Activated CD8-positive, alpha-beta T cell treated with anti-CD3 and anti-CD28 coated beads, Interleukin-2, amount 10 ng/mL, durations not matched to agents 7 days and 5 days (primary cell): ENCODE results near the gene CDH22. TPM values are rescaled to one million over a fixed set of nuclear protein-coding genes. Genes with fewer than 3 reads are reported as not detected.

Experiments
- ATAC-seq: fragments of 150-1000 bp; cut with Tn5 transposase; one replicate; pipeline ENCODE4 v1.10.0; 2021; ENCODE audit warnings: moderate library complexity
- CTCF ChIA-PET: fragments of 350-600 bp; sonication (Branson Sonifier 250); formaldehyde crosslinking; loops from one replicate; lab custom pipeline; 2021; ENCODE audit warnings: antibody characterized with exemption; lab: Charles Lee
- POLR2A ChIA-PET: fragments of 350-600 bp; sonication (Branson Sonifier 250); formaldehyde crosslinking; loops from one replicate; lab custom pipeline; 2021; ENCODE audit warnings: antibody characterized with exemption; lab: Charles Lee
- DNase-seq: peaks from one replicate; pipeline ENCODE4 v3.0.0-alpha.2; 2020
- H3K27ac Mint-ChIP-seq: one replicate; pipeline ENCODE4 v1.8.0; 2021; ENCODE audit warnings: mild to moderate bottlenecking, mixed read lengths
- H3K27me3 Mint-ChIP-seq: one replicate; pipeline ENCODE4 v1.8.0; 2021; ENCODE audit warnings: low read depth, mixed read lengths
- H3K36me3 Mint-ChIP-seq: one replicate; pipeline ENCODE4 v1.8.0; 2021; ENCODE audit warnings: low read depth, mixed read lengths
- H3K4me1 Mint-ChIP-seq: one replicate; pipeline ENCODE4 v1.8.0; 2021; ENCODE audit warnings: low read depth, mixed read lengths
- H3K4me3 Mint-ChIP-seq: one replicate; pipeline ENCODE4 v1.8.0; 2021; ENCODE audit warnings: mild to moderate bottlenecking, mixed read lengths
- H3K9me3 Mint-ChIP-seq: one replicate; pipeline ENCODE4 v1.8.0; 2022; ENCODE audit warnings: mixed read lengths; ENCODE audit not compliant: insufficient read depth
- total RNA-seq, 2 experiments: library from RNA; stranded (reverse); gene quantifications; one replicate each; pipeline ENCODE4 v1.2.3, GENCODE V29; 2021

CDH22 gene, protein sequence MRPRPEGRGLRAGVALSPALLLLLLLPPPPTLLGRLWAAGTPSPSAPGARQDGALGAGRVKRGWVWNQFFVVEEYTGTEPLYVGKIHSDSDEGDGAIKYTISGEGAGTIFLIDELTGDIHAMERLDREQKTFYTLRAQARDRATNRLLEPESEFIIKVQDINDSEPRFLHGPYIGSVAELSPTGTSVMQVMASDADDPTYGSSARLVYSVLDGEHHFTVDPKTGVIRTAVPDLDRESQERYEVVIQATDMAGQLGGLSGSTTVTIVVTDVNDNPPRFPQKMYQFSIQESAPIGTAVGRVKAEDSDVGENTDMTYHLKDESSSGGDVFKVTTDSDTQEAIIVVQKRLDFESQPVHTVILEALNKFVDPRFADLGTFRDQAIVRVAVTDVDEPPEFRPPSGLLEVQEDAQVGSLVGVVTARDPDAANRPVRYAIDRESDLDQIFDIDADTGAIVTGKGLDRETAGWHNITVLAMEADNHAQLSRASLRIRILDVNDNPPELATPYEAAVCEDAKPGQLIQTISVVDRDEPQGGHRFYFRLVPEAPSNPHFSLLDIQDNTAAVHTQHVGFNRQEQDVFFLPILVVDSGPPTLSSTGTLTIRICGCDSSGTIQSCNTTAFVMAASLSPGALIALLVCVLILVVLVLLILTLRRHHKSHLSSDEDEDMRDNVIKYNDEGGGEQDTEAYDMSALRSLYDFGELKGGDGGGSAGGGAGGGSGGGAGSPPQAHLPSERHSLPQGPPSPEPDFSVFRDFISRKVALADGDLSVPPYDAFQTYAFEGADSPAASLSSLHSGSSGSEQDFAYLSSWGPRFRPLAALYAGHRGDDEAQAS
- not detected for total RNA-seq

DNA sequence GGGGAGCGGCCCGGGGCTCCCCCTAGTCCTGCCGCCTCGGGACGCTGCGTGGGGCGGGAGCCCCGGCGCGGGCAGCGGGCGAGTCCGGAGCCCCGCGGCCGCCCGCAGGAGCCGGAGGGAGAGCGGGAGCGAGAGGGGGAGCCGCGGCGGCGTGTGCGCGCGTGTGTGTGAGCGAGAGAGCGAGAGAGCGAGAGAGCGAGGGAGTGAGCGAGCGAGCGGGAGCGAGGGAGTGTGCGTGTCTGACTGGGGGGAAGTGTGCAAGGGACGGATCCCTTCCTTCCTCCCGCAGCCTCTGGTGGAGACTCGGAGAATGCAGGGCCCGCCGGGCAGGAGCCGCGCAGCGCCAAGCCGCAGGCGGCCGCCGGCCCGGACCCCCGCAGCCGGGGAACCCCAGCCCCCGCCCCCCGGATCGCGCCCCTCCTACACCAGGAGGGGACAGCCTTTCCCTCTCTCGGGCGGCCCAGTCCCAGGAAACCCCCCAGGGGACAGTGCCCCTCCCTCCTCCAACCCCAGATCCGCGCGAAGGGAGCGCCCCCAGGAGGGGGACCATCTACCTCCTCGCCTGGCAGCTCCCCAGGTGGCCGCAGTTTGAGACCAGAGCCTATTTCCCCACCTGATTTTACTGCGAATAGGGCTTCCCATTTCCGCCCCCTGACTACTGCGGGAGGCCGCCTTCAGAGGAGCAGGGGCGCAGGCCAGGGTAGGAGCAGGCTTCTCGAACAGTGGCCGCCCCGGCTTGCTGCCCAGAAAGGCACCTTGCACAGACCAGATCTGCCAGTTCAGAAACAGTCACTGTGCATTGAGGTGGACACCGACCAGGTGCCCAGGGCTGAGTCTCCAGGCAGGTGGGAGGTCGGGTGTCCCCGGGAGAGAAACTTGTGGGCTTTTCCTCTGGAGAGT, at the start of gene CDH22:
Gene CDH22 (minus strand): TSS at position 241 of the 900 bp plus-strand sequence. CDS start 57,204 bp downstream, outside the sequence.
- CTCF ChIA-PET, result interaction anchor here (1.3 to 1.8 kb wide), 2 partner anchors 41 to 96 kb away, joined by 5 to 7 read pairs; no protein-coding TSS in a partner anchor
- H3K4me3 Mint-ChIP-seq, result peak within 1 kb of the TSS; percentile 48
- H3K4me1 Mint-ChIP-seq, result peaks cover 4% of the 10 kb centered on the region
- peak; percentile 48 for DNase-seq
- no peaks in the 10 kb centered on the region for H3K36me3 Mint-ChIP-seq
- H3K27ac Mint-ChIP-seq, result no peak within 1 kb of the TSS
- no peaks in the 10 kb centered on the region for H3K9me3 Mint-ChIP-seq
- H3K27me3 Mint-ChIP-seq, result peaks cover 67% of the 10 kb centered on the region
- peak; percentile 57 for ATAC-seq
- POLR2A ChIA-PET, result no interaction called here

DNA sequence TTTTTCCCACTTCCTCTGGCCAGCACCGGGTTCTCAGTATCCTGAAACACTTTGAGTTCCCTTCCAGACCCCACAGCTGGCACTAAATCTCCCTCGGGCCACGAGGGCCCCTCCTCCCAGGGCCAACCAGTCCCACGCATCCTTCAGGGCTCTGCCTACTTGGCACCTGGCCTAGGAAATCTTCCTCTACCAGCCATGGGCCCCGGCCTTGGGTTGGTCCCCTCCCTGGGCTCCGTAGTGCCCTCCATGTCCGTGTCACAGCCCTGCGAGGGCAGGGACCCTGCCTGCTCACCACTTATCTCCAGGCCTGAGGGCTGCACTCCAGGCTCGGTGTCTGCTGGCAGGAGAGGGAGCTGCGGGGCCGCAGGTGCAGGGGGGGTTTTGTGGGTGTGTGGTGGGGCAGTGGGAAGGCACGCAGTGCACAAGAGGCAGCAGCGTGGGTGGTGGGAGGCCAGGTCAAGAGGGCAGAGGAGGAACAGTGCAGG, 48.8 kb upstream of the CDH22 start:
- DNase-seq (no peak), ATAC-seq (no peak)
- Mint-ChIP-seq H3K4me3 (no peak overlapping the region), H3K4me1 (peaks cover 38% of the 10 kb centered on the region), H3K27ac (peak overlapping the region; percentile 58), H3K9me3 (no peaks in the 10 kb centered on the region), H3K36me3 (peaks cover 21% of the 10 kb centered on the region), H3K27me3 (no peaks in the 10 kb centered on the region)
- ChIA-PET CTCF (interaction anchor here (2.3 kb wide), 1 partner anchor 8 kb away, joined by 17 read pairs; no protein-coding TSS in a partner anchor), POLR2A (interaction anchor here (0.6 to 1.4 kb wide), 3 partner anchors 47 to 51 kb away, joined by 3 to 4 read pairs (median 3); no protein-coding TSS in a partner anchor)

DNA sequence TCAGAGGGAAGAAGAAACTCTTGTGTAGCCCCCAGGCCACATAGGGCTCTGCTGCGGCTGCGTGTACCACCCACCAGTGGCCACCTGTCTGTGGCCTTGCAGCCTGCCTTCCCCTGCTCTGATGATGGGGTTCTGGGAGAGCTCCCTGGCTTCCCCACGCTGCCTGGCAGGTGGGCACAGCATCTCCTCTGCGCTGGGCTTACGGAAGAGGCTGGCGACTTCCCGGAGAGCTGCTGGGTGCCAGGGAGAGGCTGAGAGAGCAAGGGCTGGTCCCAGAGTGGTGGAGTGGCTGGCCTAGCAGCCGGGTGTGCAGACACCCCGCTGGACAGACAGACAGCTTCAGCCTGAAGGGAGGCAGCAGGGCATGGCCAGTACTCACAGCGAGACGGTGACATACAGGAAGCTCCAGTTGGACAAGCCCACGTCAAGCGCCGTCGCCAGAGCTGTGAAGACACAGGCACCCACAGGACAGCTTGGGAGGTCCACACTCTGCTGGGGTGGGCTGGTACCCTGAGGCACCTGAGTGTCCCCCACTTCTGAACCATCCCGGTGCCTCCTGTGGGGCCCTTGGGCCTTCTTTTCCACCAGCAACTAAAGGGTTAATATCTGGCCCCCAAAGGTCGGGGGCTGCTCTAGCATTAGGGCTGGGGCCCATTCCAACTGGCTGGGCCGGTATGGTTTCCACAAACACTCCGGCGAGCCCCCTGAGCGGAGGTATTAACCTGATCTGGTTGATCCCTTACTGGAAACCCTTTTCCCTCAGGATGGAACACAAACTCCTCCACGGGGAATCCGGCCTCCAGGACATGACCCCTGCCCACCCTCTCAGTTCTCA, 48.1 kb upstream of the CDH22 start:
- POLR2A ChIA-PET, result interaction anchor here (0.6 kb wide), 1 partner anchor 52 kb away, joined by 4 read pairs; no protein-coding TSS in a partner anchor
- Mint-ChIP-seq H3K9me3 (no peaks in the 10 kb centered on the region), H3K36me3 (peaks cover 17% of the 10 kb centered on the region), H3K27ac (no peak overlapping the region), H3K4me1 (peaks cover 31% of the 10 kb centered on the region), H3K27me3 (no peaks in the 10 kb centered on the region), H3K4me3 (no peak overlapping the region)
- CTCF ChIA-PET, result no interaction called here
- no peak for DNase-seq
- no peak for ATAC-seq

DNA sequence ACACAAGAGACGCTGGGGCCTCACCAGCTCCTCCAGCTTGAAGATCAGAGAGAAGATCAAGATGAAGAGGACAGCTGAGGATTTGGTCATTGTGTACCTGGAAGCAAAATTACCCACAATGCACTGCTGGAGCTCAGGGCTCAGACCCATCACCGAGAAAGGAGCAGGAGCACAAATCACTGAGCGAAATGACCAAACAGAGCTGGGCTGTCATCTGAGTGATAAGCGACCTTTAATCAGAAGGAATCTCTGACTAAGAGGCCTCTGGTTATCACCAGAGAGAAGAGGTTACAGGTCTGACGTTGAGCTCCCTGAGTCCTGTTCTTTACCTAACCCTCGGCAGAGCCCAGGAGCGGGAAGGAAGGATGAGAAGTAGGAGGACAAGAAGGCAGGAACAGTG, 47.5 kb upstream of the CDH22 start:
- ATAC-seq (no peak), DNase-seq (no peak)
- Mint-ChIP-seq H3K4me1 (peaks cover 32% of the 10 kb centered on the region), H3K27ac (peak overlapping the region; percentile 52), H3K27me3 (no peaks in the 10 kb centered on the region), H3K36me3 (peaks cover 14% of the 10 kb centered on the region), H3K9me3 (no peaks in the 10 kb centered on the region), H3K4me3 (no peak overlapping the region)
- ChIA-PET POLR2A (no interaction called here), CTCF (no interaction called here)

DNA sequence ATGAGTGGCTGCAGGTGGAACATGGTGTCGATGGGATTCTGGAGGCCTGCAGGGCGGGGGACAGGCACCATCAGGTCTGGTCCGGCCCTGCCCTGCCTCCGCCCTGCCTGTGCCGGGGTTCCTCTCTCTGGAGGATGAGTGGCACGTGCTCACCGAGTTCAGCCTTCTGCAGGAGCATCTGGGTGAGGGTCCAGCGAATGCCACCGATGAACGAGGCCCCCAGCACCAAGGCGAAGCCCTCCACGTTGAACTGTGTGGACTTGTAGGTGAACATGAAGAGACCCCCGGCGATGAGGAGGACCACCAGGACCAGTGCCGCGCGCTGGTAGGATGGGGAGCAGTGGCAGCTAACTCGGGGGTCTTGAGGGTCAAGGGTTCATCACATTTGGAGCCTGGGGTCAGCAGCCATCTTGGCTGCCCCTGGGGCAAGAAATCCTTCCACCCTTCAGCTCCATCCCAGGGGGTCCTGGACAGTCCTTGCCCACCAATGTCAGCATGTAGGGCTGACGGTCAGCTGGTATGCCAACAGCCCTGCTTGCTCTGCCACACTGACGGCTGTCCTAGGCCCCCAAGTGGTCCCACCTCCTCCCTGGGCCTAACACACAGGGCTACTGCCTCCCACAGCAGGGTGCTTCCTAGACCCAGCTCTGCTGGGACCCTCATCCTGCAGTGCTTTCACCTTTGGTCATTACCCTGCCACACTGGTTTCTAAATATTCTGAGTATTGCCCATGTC, 46.8 kb upstream of the CDH22 start:
- ATAC-seq, result no peak
- DNase-seq, result no peak
- Mint-ChIP-seq H3K27ac (peak overlapping the region; percentile 46), H3K36me3 (peaks cover 18% of the 10 kb centered on the region), H3K4me1 (peaks cover 37% of the 10 kb centered on the region), H3K9me3 (no peaks in the 10 kb centered on the region), H3K4me3 (no peak overlapping the region), H3K27me3 (no peaks in the 10 kb centered on the region)
- CTCF ChIA-PET, result no interaction called here
- POLR2A ChIA-PET, result no interaction called here

DNA sequence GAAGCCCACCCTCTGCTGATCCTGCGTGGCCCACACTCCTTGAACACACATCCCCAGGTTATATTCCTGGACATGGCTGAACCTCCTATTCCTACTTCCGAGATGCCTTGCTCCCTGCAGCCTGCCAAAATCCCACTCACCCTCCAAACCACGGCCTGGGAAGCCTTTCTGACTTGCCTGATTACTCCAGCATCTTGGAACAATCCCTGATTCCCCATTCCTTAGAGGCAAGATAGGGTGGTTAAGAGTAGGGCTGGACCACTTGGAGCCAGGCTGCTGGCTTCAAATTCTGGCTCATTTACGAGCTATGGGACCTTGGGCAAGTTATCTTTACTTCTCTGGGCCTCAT, 45.9 kb upstream of the CDH22 start:
- ChIA-PET CTCF (no interaction called here), POLR2A (no interaction called here)
- Mint-ChIP-seq H3K36me3 (peaks cover 17% of the 10 kb centered on the region), H3K9me3 (no peaks in the 10 kb centered on the region), H3K27me3 (no peaks in the 10 kb centered on the region), H3K27ac (no peak overlapping the region), H3K4me1 (peaks cover 32% of the 10 kb centered on the region), H3K4me3 (no peak overlapping the region)
- ATAC-seq (no peak), DNase-seq (no peak)

DNA sequence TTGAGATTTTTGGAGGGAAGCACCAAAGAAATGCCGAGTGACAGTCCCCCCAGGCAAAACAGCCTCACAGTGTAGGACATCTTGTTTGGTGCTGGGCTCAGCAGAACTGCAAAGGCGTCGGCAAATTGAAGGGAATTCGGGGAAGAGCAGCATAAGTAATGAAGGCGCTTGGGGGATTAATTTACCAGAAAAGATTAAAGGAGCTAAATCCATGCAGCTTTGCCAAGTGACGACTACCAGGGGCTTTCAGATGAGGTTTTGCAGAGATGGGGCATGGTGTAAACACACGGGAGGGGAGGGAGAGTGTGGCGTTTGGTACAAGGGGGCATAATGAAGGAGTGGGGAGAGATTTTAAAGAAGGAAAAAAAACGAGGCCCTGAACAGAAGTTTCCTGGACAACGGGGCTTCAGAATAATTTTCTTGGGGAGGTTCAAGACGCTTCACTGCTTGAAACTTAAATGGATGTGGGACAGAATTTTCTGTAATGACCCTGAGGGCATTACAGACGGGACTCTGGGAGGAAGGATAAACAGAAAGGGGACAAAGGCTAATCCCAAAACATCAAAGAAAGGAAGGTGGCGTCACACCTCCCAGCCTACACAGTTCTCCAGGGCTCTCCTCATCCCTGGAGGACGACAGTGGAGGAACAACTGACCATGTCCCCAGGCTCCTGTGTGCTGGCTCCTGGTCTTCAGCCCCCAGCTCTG, 45.4 kb upstream of the CDH22 start:
- no peak overlapping the region for H3K27ac Mint-ChIP-seq
- DNase-seq, result no peak
- CTCF ChIA-PET, result interaction anchor here (1.0 kb wide), 1 partner anchor 17 kb away, joined by 3 read pairs; no protein-coding TSS in a partner anchor
- no peaks in the 10 kb centered on the region for H3K9me3 Mint-ChIP-seq
- H3K27me3 Mint-ChIP-seq, result no peaks in the 10 kb centered on the region
- no peak overlapping the region for H3K4me3 Mint-ChIP-seq
- peaks cover 30% of the 10 kb centered on the region for H3K4me1 Mint-ChIP-seq
- no peak for ATAC-seq
- peaks cover 14% of the 10 kb centered on the region for H3K36me3 Mint-ChIP-seq
- POLR2A ChIA-PET, result no interaction called here

DNA sequence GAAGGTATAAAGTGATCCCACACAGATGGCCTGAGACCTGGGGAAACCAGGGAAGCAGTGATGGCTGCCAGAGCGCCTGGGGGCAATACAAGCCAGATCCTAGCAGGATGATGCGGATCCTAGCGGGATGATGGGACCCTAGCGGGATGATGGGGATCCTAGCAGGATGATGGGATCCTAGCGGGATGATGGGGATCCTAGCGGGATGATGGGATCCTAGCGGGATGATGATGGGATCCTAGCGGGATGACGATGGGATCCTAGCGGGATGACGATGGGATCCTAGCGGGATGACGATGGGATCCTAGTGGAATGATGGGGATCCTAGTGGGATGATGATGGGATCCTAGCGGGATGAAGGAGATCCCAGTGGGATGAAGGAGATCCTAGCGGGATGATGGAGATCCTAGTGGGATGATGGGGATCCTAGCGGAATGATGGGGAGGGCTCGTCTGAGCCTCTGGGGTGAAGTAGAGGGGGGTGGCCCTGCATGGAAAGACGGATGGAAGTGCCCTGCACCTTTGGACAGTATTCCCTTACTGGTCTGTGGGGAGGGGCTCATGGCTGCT, 44.2 kb upstream of the CDH22 start:
- DNase-seq, result no peak
- no peak overlapping the region for H3K27ac Mint-ChIP-seq
- peaks cover 14% of the 10 kb centered on the region for H3K36me3 Mint-ChIP-seq
- no peak overlapping the region for H3K4me3 Mint-ChIP-seq
- CTCF ChIA-PET, result interaction anchor here (1.0 kb wide), 1 partner anchor 18 kb away, joined by 3 read pairs; no protein-coding TSS in a partner anchor
- H3K27me3 Mint-ChIP-seq, result no peaks in the 10 kb centered on the region
- no peak for ATAC-seq
- POLR2A ChIA-PET, result no interaction called here
- no peaks in the 10 kb centered on the region for H3K9me3 Mint-ChIP-seq
- H3K4me1 Mint-ChIP-seq, result peaks cover 26% of the 10 kb centered on the region

DNA sequence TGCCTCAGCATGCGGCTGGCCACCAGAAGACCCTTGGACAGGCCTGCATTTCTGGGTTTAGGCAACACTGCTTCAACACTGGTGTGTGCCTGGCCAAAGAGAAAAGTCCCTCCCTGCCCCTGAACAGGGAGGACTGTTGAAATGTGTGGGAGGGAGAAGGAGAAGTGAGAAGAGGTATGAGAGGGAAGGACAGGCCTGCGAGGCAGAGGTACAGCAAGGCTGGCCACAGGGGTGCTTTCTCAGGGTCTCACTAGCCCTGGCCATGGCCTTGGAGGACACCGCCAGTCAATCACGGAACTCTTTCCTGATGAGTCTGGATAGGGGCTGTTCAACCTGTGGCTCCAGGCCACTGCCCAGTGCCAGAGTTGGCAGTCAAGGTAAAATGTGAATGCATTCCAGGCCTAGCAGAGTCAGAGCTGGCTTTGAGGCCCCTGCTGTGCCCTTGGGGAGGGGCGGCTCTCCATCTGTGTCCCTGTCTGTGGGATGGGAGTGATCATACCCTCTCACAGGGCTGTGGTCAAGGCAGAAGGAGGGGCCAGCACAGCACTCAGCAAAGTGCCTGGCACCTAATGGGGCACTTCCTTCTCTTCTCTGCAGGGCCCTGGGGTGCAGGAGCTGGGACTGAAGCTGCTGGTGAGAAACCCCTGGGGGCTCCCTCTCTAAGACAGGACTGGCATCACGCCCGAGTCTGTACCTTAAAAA, 43.2 kb upstream of the CDH22 start:
- H3K36me3 Mint-ChIP-seq, result peaks cover 14% of the 10 kb centered on the region
- H3K4me3 Mint-ChIP-seq, result no peak overlapping the region
- ATAC-seq, result no peak
- H3K27me3 Mint-ChIP-seq, result no peaks in the 10 kb centered on the region
- CTCF ChIA-PET, result no interaction called here
- POLR2A ChIA-PET, result no interaction called here
- DNase-seq, result no peak
- H3K27ac Mint-ChIP-seq, result no peak overlapping the region
- H3K4me1 Mint-ChIP-seq, result peaks cover 20% of the 10 kb centered on the region
- no peaks in the 10 kb centered on the region for H3K9me3 Mint-ChIP-seq
